HG03521 (cell line): ENCODE measurements around the gene NUPR2.
"Not testable (repeated sequence)": the region's sequence is repeated elsewhere in the genome, so short reads cannot be mapped to it uniquely, and the experiment has no call there.

ENCODE experiments used
- ATAC-seq: cut with Tn5 transposase; IDR thresholded peaks from one replicate; pipeline ENCODE4 v1.9.1; 2021; ENCODE audit warnings: mild to moderate bottlenecking, moderate library complexity; ENCODE audit not compliant: unreplicated experiment

Gene NUPR2, protein sequence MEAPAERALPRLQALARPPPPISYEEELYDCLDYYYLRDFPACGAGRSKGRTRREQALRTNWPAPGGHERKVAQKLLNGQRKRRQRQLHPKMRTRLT

DNA sequence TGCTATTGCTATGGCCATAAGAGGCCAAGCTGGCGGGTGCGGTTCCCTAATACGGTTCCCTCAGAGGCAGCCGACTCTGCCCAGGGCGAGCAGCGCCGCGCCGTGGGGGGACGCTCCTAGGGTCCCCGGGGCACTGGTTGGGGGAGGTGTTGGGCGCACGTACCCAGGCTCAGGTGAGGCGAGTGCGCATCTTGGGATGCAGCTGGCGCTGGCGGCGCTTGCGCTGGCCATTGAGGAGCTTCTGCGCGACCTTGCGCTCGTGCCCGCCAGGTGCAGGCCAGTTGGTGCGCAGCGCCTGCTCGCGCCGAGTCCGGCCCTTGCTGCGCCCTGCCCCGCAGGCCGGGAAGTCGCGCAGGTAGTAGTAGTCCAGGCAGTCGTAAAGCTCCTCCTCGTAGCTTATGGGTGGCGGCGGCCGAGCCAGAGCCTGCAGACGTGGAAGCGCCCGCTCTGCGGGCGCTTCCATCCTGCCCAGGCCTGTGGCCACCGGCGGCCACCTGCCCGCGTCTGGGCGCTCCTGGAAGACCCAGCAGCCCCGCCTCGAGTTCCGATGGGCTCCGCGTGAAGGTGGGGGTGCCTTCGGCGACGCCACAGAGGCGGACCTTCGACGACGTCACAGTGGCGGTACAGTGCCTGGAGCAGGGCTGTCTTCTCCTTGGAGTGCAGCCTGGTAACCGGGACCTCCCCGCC, at the start of gene NUPR2:
Gene NUPR2 (minus strand): TSS at position 566 of the 687 bp plus-strand sequence. CDS start 103 bp downstream, at position 463.
- no peak for ATAC-seq

DNA sequence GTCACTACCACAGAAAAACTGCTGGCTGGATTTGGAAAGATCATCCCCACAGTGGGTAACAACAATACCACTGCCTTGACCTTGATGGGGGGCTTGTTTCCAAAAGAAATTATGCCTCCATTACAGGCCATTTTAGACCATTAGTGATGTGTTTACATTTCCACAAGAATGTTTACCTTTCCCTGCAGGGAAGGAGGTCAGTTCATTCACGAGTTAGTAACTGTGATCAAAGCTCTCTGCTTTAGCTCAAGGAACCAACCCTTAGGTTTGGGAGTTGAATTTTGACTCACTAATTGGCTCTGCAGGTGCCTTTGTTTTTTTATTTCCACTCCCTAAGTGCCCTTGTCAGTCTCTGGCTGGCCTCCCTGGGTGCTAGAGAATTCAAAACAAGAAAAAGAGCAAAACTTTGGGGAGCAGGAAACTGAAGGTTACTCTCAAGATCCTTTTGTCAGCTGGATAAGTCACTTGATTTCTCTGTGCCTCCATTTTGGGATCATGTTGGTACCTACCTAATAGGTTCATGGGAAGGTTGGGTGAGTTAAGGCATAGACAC, 41.1 kb upstream of the NUPR2 start:
- no peak for ATAC-seq

DNA sequence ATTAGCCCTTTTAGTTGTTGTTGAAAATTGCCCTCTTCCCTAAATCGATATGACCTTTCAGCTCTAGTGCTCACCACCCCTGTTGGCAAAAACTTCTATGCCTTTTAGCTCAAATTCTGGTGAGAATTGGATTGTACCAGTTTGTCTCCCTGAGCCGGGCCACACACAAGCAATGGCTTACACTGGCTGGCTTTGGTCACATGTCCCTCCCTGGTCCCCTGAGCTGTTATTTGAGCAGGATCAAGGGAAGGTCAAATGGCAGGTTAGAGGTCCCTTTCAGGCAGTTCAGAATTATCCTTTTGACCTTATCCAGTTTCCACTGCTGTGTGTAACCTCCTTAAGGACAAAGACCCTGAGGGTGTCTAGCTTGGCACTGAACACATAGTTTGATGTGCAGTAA, 14.8 kb upstream of the NUPR2 start:
- ATAC-seq: not testable (repeated sequence)

DNA sequence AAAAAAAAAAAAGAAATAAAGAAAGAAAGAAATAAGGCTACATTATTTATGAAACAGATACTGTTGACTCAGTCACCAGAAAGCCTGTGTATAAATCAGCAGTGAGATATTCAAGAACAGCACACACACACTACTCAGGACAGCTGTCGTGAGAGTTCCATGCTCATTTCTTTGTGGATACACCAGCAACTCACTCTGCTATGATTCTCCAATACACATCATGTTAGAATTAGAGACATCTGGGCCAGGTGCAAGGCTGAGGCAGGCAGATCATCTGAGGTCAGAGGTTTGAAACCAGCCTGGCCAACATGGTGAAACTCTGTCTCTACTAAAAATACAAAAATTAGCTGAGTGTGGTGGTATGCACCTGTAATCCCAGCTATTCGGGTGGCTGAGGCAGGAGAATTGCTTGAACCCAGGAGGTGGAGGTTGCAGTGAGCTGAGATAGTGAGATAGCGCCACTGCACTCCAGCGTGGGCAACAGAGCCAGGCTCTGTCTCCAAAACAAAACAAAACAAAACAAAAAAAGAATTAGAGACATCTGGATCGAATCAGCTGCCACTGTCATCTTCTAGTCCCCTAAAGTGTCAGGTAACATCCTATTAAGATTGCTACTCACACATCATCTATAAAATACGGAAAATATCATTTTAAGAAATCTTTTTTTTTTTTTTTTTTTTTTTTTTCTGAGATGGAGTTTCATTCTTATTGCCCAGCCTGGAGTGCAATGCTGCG, 11.2 kb upstream of the NUPR2 start:
- ATAC-seq: no peak

DNA sequence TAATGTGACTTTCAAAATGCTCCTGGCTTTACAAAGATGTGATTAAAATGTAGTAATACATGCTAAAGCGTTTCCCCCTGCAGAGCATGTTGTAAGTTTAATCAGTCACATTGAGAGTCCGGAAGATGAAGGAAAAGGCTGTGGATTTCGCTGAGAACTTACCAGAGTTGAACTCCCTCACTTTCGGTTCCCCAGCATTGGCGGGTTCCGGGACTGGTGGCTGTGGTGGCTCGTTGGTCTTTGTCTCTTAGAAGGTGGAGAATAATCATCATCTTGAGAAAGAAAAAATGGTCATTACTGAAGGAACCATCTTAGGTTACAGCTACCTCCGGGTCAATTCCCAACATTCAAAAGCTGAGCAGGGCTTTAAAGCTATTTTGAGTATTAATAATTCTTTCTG, 9.6 kb upstream of the NUPR2 start:
- no peak for ATAC-seq

DNA sequence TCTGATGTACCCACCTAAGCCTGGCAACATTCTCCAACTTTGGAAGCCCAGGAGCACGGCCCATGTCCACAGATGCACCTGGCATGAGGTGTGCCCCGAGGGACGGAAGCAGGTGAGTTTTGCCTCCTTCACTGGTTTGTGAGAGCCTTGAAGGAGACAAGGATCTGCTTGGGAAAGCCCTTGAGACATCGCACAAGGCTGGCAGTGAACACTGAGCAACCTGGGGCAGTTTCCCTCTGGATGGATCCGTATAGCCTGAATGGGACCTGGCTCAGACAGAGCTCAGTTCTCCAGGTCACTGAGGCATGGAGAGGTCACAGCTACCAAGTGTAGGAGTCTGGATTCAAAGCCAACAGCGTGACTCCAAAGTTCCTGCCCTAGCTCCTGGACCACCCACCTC, 8.8 kb upstream of the NUPR2 start:
- no peak for ATAC-seq

DNA sequence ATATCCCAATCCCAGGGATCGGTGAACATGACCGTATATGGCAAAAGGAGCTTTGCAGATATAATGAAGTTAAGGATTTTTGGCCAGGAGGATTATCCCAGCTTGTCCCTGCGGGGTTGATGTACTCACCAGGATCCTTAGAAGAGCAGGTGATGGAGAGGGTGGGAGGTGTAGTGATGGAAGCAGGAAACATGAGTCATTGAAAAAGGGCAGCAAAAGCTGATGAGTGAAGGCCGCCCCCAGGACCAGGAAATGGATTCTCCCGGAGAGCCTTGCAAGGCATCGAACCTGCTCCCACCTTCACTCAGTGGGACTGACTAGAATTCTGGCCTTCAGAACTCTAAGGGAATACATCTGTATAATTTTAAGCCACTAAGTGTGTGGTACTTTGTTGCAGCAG, 5.2 kb upstream of the NUPR2 start:
- no peak for ATAC-seq

DNA sequence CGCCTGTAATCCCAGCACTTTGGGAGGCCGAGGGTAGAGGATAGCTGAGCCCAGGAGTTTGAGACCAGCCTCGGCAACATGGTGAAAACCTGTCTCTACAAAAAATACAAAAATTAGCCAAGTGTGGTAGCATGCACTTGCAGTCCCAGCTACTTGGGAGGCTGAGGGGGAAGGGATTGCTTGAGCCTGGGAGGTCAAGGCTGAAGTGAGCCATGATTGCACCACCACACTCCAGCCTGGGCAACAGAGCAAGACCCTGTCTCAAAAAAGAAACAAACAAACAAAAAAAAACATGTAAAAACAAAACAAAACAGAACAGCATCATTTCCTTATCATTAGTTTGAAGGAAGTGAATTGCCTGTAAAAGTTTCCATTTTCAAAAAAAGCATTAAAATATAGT, 4.0 kb downstream of the NUPR2 start:
- ATAC-seq: not testable (repeated sequence)

DNA sequence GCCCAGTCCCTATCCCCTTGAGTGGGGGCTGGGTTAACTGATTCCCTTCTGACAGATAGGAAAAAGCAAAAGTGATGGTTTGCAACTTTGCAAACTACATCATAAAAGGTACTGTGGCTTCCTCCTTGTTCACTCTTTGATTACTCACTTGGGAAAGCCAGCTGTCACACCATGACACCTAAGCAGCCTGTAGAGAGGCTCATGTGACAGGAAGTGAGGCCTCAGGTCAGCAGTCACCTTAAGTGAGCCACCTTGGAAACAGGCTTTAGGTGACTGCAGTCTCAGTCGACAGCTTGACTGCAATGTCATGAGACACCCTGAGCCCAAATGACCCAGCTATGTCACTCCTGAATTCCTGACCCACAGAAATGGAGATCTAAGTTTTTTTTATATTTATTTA, 5.6 kb downstream of the NUPR2 start:
- ATAC-seq: no peak

DNA sequence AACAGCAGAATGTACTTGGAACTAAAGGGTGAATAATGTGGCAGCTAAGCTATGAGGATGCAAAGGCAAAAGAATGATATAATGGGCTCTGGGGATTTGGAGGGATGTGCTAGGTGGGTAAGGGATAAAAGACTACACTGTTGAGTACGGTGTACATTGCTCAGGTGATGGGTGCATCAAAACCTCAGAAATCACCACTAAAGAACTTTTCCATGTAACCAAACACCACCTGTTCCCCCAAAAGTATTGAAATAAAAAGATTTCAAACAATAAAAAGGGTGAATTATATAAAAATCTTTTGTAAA, 8.3 kb downstream of the NUPR2 start:
- ATAC-seq: no peak

DNA sequence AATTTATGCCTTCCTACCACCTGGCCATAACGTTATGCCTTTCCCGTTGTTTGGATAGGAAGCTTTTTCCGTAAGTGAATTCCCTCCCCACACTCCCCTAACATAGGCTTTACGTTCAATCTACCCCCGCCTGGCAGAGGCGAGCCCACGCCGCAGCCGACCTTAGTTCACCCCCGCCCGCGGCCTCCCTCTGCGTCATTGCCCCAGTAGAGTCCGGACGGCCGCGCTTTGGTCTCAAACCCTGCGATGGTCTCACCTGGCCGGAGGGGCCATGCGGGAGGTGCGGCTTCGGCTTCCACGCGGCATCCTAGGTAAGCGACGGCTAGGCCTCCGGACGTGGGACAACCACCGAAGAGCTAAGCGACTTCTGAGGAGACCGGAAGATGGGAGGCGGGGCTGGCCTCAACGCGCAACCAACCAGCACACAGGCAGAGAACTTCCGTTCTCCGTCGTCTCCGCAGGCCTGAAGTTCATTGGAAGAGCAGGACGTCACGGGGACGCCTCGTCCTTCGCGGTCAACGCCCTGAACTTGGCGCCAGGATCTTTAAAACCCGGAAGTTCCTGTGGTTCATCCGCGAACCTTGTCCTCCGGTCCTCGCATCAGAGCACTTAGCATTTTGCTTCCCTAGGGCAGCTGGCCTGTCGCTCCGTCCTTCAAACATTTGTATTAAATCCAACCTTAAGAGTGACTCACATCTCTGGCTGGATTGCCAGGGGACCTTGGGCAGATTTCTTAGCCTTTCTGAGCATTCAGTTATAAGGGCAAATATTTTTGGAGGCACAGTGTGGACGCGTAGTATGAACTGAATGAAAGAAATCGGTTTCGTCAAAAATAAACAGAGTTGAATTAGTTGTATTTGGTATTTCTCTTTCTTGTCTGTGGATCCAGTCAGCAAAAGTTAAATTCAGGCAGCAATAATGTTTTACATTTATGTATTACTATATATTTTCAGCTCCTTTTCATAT, 9.8 kb downstream of the NUPR2 start, which contains the start of gene CHCHD2:
Gene CHCHD2 (minus strand): TSS at position 369 of the 966 bp plus-strand sequence. CDS start 63 bp downstream, at position 306.
- peak; percentile 100 for ATAC-seq

DNA sequence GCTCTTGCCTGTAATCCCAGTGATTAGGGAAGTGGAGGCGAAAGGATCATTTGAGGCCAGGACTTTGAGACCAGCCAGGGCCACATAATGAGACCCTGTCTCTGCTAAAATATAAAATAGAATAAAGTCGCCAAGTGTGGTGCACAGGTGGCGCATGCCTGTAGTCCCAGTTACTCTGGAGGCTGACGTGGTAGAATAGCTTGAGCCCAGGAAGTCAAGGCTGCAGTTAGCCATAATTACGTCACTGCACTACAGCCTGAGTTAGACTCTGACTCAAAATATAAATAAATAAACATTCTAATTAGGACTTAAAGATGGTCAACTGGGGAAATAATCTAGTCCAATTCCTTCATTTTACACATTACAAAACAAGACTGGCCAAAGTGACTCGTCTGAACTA, 10.7 kb downstream of the NUPR2 start:
- no peak for ATAC-seq

DNA sequence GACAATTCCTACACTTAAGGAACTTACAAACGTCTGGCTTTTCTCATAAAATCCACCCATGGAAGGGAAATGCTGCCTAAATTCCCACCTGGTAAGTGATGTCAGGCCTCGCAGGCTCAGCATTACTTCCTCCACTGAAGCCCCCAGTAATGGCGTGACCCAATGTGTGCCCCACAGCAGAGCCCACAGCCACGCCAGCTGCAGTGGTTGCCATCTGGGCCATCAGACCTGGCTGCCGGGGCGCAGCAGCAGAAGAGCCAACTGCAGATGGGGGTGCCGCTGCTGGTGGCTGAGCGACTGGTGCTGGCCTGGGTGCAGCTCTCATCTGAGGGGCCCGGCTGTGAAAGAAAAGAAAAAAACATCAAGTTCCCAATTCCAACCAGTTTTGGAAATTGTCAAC, 12.1 kb downstream of the NUPR2 start:
- ATAC-seq: not testable (repeated sequence)

DNA sequence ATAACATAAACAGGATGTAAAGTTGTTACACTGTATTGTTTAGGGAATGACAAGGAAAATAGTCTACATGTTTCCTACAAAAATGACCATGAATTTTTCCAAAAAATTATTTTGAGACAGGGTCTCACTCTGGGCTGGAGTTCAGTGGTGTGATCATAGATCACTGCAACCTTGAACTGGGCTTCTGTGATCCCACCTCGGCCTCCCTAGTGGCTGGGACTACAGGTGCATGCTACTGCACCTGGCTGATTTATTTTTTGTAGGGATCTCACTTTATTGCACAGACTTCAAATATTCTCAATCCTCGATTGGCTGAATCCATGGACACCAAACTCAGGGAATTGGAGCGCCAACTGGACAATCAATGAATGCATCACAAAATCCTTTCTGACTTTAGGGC, 16.6 kb downstream of the NUPR2 start:
- no peak for ATAC-seq

DNA sequence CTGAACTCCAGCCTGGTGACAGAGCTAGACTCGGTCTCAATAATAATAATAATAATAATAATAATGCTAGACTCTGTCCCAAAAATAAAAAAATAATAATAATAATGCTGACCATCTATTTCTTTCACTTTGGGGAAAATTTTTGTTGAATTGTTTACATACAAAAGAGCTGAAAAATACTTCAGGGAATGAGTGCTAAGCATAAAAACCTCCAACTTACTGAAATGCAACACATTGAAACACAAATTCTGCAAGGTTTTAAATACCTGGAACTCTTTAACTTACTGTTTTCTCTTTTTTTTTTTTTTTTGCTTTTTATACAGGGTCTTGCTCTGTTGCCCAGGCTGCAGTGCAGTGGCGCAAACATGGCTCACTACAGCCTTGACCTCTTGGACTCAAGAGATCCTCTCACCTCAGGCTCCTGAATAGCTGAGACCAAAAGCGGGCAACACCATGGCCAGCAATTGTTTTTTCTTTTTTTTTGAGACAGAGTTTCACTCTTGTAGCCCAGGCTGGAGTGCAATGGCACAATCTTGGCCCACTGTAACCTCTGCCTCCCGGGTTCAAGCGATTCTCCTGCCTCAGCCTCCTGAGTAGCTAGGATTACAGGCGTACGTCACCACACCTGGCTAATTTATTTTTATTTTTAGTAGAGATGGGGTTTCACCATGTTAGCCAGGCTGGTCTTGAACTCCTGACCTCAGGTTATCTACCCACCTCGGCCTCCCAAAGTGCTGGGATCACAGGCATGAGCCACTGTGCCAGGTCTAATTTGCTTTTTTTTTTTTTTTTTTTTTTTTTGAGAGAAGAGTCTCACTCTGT, 17.8 kb downstream of the NUPR2 start:
- not testable (repeated sequence) for ATAC-seq

DNA sequence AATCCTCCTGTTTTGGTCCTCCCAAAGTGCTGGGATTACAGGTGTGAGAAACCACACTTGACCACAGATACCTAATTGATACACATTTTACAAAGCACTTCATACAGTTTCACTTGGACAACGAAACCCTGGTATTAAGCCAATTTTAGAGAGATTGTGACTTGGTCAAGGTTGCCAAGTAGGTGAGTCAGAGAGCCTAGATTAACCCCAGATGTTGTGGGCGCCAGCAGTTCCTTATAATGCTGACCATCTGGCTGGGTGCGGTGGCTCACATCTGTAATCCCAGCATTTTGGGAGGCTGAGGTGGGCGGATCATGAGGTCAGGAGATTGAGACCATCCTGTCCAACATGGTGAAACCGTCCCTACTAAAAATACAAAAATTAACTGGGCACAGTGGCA, 18.5 kb downstream of the NUPR2 start:
- no peak for ATAC-seq

DNA sequence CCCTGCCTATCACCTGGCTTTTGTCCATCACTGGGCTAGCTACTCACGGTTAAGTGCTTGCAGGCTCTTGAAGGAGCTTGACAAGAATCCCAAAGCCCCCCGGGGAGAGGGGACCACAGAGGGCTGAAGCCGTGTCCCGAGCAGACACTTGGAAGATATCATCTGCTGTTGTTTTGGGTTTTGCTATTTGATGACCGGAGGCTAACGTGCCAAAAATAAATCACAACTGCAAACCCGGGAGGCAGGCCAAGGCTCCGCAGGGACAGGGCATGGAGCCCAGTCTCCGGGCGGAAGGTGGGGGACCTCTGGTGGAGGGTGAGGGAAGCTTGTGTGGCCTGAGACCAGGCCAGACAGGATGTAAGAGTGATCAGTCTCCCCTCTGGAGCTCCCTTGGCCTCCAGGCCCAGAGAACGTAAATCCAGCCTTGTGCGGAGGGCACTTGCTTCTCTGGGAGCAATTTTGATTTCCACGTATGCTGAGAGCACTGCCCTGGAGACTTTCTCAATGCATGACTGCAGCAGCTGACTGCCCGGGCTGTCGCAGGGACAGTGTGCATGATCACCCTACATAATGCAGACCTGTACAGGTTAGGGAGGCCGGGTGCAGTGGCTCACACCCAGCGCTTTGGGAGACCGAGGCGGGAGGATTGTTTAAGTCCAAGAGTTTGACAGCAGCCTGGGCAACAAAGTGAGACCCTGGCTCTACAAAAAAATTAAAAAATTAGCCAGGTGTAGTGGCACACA, 23.3 kb downstream of the NUPR2 start, which contains the start of gene PHKG1:
Gene PHKG1 (minus strand): TSS at position 164 of the 743 bp plus-strand sequence. CDS start 4,011 bp downstream, outside the sequence.
- ATAC-seq: no peak

DNA sequence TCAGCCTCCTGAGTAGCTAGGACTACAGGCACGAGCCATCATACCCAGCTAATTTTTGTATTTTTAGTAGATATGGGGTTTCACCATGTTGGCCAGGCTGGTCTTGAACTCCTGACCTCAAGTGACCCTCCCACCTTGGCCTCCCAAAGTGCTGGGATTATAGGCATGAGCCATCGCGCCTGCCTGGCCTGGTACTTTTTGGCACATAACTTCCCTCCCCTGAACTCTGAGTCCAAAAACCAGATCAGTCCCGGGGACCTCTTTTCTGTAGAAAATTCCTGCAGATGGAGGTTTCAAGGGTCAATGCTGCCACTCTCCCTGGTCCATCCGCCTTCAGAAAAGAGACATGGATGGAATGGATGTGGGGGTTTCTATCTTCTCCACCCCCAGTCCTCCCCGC, 23.8 kb downstream of the NUPR2 start:
- ATAC-seq: not testable (repeated sequence)

DNA sequence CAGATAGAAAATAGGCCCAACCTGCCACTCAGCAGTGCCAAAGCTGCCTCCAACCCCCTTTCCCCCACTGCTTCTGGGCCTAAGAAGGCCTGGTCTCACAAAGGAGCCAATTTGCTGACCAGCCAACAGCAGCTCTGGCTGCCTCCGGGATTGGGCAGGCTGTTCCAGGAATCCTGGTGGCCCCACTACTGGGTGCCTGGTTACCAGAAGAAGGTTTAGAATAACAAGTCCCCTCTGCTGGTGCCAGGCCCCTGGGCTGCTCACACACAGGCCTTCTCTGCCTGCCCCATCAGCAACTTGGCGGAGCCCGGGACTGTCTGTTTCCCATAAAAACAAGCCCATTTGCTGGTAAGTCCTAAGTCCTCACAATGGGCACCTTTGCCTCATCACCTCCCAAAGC, 24.6 kb downstream of the NUPR2 start:
- no peak for ATAC-seq
